GM19438 (cell line): Measurements from ENCODE around the gene MED8.
"Not testable (repeated sequence)": the region's sequence is repeated elsewhere in the genome, so short reads cannot be mapped to it uniquely, and the experiment has no call there.

ENCODE experiments used
- ATAC-seq: cut with Tn5 transposase; IDR thresholded peaks from one replicate; pipeline ENCODE4 v1.9.1; 2021; ENCODE audit warnings: low read depth; ENCODE audit not compliant: unreplicated experiment

The MED8 gene

GRCh38 chr1:43387976-43388599 lies 1.5 kb downstream of the MED8 start:
- no peak for ATAC-seq

- ATAC-seq = no peak
These were observed 2.9 kb downstream of the MED8 start for GRCh38 chr1:43386676-43387075.

GRCh38 chr1:43383449-43383848 lies 6.2 kb downstream of the MED8 start:
- no peak for ATAC-seq

GRCh38 chr1:43382027-43382779 lies 7.4 kb downstream of the MED8 start:
- ATAC-seq = no peak

GRCh38 chr1:43381612-43382011 lies 8.0 kb downstream of the MED8 start:
- no peak for ATAC-seq

GRCh38 chr1:43379476-43379875 lies 10.1 kb downstream of the MED8 start:
- ATAC-seq = no peak

GRCh38 chr1:43377831-43378230 lies 11.8 kb downstream of the MED8 start:
- no peak for ATAC-seq

- no peak for ATAC-seq
These were observed 12.8 kb downstream of the MED8 start for GRCh38 chr1:43376723-43377235.

- no peak for ATAC-seq
These were observed 16.3 kb downstream of the MED8 start for GRCh38 chr1:43373066-43373940.

- no peak for ATAC-seq
These were observed 17.4 kb downstream of the MED8 start for GRCh38 chr1:43372172-43372571.

- no peak for ATAC-seq
These were observed 19.0 kb downstream of the MED8 start for GRCh38 chr1:43370564-43370963.

GRCh38 chr1:43369779-43370178 lies 19.8 kb downstream of the MED8 start:
- ATAC-seq = not testable (repeated sequence)

GRCh38 chr1:43368646-43369020 lies 21.0 kb downstream of the MED8 start:
- no peak for ATAC-seq

GRCh38 chr1:43367904-43368645 lies 21.5 kb downstream of the MED8 start, which contains the start of gene ELOVL1:
Gene ELOVL1 (minus strand): TSS chr1:43368011. CDS start chr1:43365609, 2,402 bp downstream.
- ATAC-seq = peak; percentile 63

GRCh38 chr1:43367026-43367903 lies 22.3 kb downstream of the MED8 start:
- ATAC-seq = peak; percentile 40

GRCh38 chr1:43366601-43367025 lies 23.0 kb downstream of the MED8 start:
- no peak for ATAC-seq

GRCh38 chr1:43366179-43366578 lies 23.4 kb downstream of the MED8 start:
- ATAC-seq = no peak

GRCh38 chr1:43365678-43366077 lies 23.9 kb downstream of the MED8 start:
- ATAC-seq = no peak

GRCh38 chr1:43363935-43364525 lies 25.6 kb downstream of the MED8 start:
- no peak for ATAC-seq
